ENCODE results near the gene AVL9. TPM values are rescaled to one million over a fixed set of nuclear protein-coding genes. Genes with fewer than 3 reads are reported as not detected.

AVL9 gene
- total RNA-seq = 17.5 and 19.0 TPM in 2 replicates

GRCh38 chr7:32495298-32496051 lies at the start of gene AVL9:
Gene AVL9, plus strand, starts transcription at chr7:32495489. Its CDS starts 221 bp downstream, at chr7:32495710.

GRCh38 chr7:32490127-32490796 lies 5.0 kb upstream of the AVL9 start, which contains the start of gene LSM5:
Gene LSM5, minus strand, starts transcription at chr7:32490380. Its CDS starts 15 bp downstream, at chr7:32490365.

Other genes starting within 250 kb of the AVL9 start
- 21.3 and 28.6 TPM in 2 replicates for gene LSM5, start 5.1 kb upstream of the AVL9 start, total RNA-seq